Measurements from ENCODE around the gene ADGRG2. TPM values are rescaled to one million over a fixed set of nuclear protein-coding genes. Genes with fewer than 3 reads are reported as not detected.
"Not testable (repeated sequence)": the region's sequence is repeated elsewhere in the genome, so short reads cannot be mapped to it uniquely, and the experiment has no call there.

ADGRG2 gene
- total RNA-seq, 2 donors from 2014 or later: 0.10 to 0.24 TPM

- no peaks in the 10 kb centered on the region for H3K36me3 ChIP-seq
- no peak overlapping the region for H3K27ac ChIP-seq
- no peak for TF ChIP-seq CTCF (IDR thresholded peaks at IDR 0.05)
- H3K4me3 ChIP-seq: no peak overlapping the region
- no peaks in the 10 kb centered on the region for H3K9me3 ChIP-seq
- H3K27me3 ChIP-seq: no peaks in the 10 kb centered on the region
- H3K4me1 ChIP-seq: no peaks in the 10 kb centered on the region
- DNase-seq: no peak
- H3K9ac ChIP-seq (ENCODE audit: low read depth in 2 of 2, low read length in 2 of 2): no peak overlapping the region
- intact Hi-C loops (cut with DNase I): no loop called here
These were observed 91.5 kb downstream of the ADGRG2 start for GRCh38 chrX:19030805-19031204.

- H3K4me3 ChIP-seq: no peak overlapping the region
- H3K27me3 ChIP-seq: no peaks in the 10 kb centered on the region
- no peaks in the 10 kb centered on the region for H3K4me1 ChIP-seq
- no peak overlapping the region for H3K9ac ChIP-seq (ENCODE audit: low read depth in 2 of 2, low read length in 2 of 2)
- TF ChIP-seq CTCF (IDR thresholded peaks at IDR 0.05): no peak
- no peak for DNase-seq
- H3K36me3 ChIP-seq: no peaks in the 10 kb centered on the region
- intact Hi-C loops (cut with DNase I): no loop called here
- H3K9me3 ChIP-seq: no peaks in the 10 kb centered on the region
- no peak overlapping the region for H3K27ac ChIP-seq
These were observed 93.7 kb downstream of the ADGRG2 start for GRCh38 chrX:19028560-19028959.

- Histone ChIP-seq H3K36me3 (no peaks in the 10 kb centered on the region), H3K4me1 (no peaks in the 10 kb centered on the region), H3K27ac (no peak overlapping the region), H3K4me3 (no peak overlapping the region), H3K9me3 (no peaks in the 10 kb centered on the region), H3K27me3 (no peaks in the 10 kb centered on the region), H3K9ac (ENCODE audit: low read depth in 2 of 2, low read length in 2 of 2) (no peak overlapping the region)
- TF ChIP-seq CTCF (IDR thresholded peaks at IDR 0.05): no peak
- intact Hi-C loops (cut with DNase I): no loop called here
- DNase-seq: no peak
These were observed 97.9 kb downstream of the ADGRG2 start for GRCh38 chrX:19024366-19024765.

- TF ChIP-seq CTCF (IDR thresholded peaks at IDR 0.05): no peak
- Histone ChIP-seq H3K9me3 (no peaks in the 10 kb centered on the region), H3K27me3 (no peaks in the 10 kb centered on the region), H3K36me3 (no peaks in the 10 kb centered on the region), H3K4me3 (no peak overlapping the region), H3K4me1 (no peaks in the 10 kb centered on the region), H3K27ac (no peak overlapping the region), H3K9ac (ENCODE audit: low read depth in 2 of 2, low read length in 2 of 2) (no peak overlapping the region)
- intact Hi-C loops (cut with DNase I): no loop called here
- DNase-seq: no peak
These were observed 102.3 kb downstream of the ADGRG2 start for GRCh38 chrX:19019996-19020395.

- H3K4me3 ChIP-seq: no peak overlapping the region
- DNase-seq: peak; percentile 20
- H3K9me3 ChIP-seq: no peaks in the 10 kb centered on the region
- no peak overlapping the region for H3K27ac ChIP-seq
- no peaks in the 10 kb centered on the region for H3K4me1 ChIP-seq
- H3K9ac ChIP-seq (ENCODE audit: low read depth in 2 of 2, low read length in 2 of 2): no peak overlapping the region
- peak; percentile 38 for TF ChIP-seq CTCF (IDR thresholded peaks at IDR 0.05)
- intact Hi-C loops (cut with DNase I): no loop called here
- no peaks in the 10 kb centered on the region for H3K36me3 ChIP-seq
- no peaks in the 10 kb centered on the region for H3K27me3 ChIP-seq
These were observed 105.0 kb downstream of the ADGRG2 start for GRCh38 chrX:19017271-19017670.

- H3K27ac ChIP-seq; H3K9me3 ChIP-seq; intact Hi-C loops (cut with DNase I); H3K36me3 ChIP-seq; DNase-seq; H3K9ac ChIP-seq (ENCODE audit: low read depth in 2 of 2, low read length in 2 of 2); H3K4me1 ChIP-seq; H3K4me3 ChIP-seq; H3K27me3 ChIP-seq: not testable (repeated sequence)
These were observed 105.7 kb downstream of the ADGRG2 start for GRCh38 chrX:19016614-19017013.
